Prostate gland (tissue), 2 donors: Measurements from ENCODE around the gene IQCC. TPM values are rescaled to one million over a fixed set of nuclear protein-coding genes. Genes with fewer than 3 reads are reported as not detected.
A peak's percentile ranks its signal among the peaks of the same experiment; 100 is the strongest.

Source experiments
- DNase-seq: peaks from one replicate; pipeline ENCODE4 v3.0.0-alpha.2; 2019; ENCODE audit warnings: low spot score
- H3K27ac ChIP-seq, 2 donors: fragments of 200-600 bp; sonication (generic); 2 replicates each; pipeline ENCODE4 v1.5.1; 2017 to 2019
- H3K27me3 ChIP-seq: fragments of 200-600 bp; sonication (generic); replicated peaks from 2 replicates; pipeline ENCODE4 v1.5.1; 2019; ENCODE audit not compliant: insufficient read depth
- H3K36me3 ChIP-seq, 2 donors: fragments of 200-600 bp; sonication (generic); 1 replicate in 1 of 2; 2 replicates in 1 of 2; pipeline versions ENCODE4 v1.5.1 to v1.8.1; 2017 to 2019
- H3K4me1 ChIP-seq: fragments of 200-600 bp; sonication (generic); replicated peaks from 2 replicates; pipeline ENCODE4 v1.5.1; 2019
- H3K4me3 ChIP-seq, 2 donors: fragments of 200-600 bp; sonication (generic); 2 replicates each; pipeline ENCODE4 v1.5.1; 2017 to 2019
- H3K9me3 ChIP-seq: fragments of 200-600 bp; sonication (generic); 2 replicates; pipeline ENCODE4 v1.5.1; 2017
- CTCF ChIP-seq, 4 experiments: fragments of 200-600 bp in 2 of 4; fragments of 450-650 bp in 2 of 4; sonication (generic) in 2 of 4; IDR thresholded peaks; 1 replicate in 3 of 4; 2 replicates in 1 of 4; pipeline ENCODE4 v1.5.1; 2016 to 2019; ENCODE audit warnings: antibody characterized with exemption in 4 of 4, mild to moderate bottlenecking in 2 of 4, moderate library complexity in 2 of 4
- POLR2A ChIP-seq: fragments of 450-650 bp; IDR thresholded peaks from one replicate; pipeline ENCODE4 v1.6.1; 2016; ENCODE audit warnings: antibody characterized with exemption, mild to moderate bottlenecking
- POLR2AphosphoS5 ChIP-seq: sonication (generic); formaldehyde crosslinking; IDR thresholded peaks from one replicate; pipeline ENCODE4 v1.6.1; 2017; ENCODE audit warnings: antibody characterized with exemption
- WGBS: methylation state at CpG from one replicate; pipeline ENCODE4 v1.1.5; 2018; 5-methylcytosine and 5-hydroxymethylcytosine counted together
- intact Hi-C: fragments of 100-400 bp; cut with DNase I; formaldehyde crosslinking; loops from one replicate; pipeline ENCODE4 v1.14.2; 2022
- total RNA-seq, 2 donors: library from RNA; depleted of rRNA; stranded (reverse); fragments of >200 nt; gene quantifications; one replicate each; pipeline ENCODE4 v1.1.0, GENCODE V29; 2016

The IQCC gene
- total RNA-seq, 2 donors from 2014 or later: 5.2 to 5.6 TPM

- Histone ChIP-seq H3K4me1 (no peaks in the 10 kb centered on the region), H3K9me3 (no peaks in the 10 kb centered on the region), H3K4me3 (no peak overlapping the region), H3K27me3 (no peaks in the 10 kb centered on the region), H3K27ac (no peak overlapping the region), H3K36me3 (peaks cover 4 to 12% of the 10 kb centered on the region in 2 donors)
- intact Hi-C loops: no loop called here
- TF ChIP-seq POLR2AphosphoS5 (no peak), CTCF (IDR thresholded peaks at IDR 0.05) (no peak), POLR2A (no peak)
- DNase-seq: no peak
- WGBS: 96% methylated on average over 1 of the region's 1 CpG
Observed at GRCh38 chr1:32172621-32173245, 32.7 kb upstream of the IQCC start.

DNA sequence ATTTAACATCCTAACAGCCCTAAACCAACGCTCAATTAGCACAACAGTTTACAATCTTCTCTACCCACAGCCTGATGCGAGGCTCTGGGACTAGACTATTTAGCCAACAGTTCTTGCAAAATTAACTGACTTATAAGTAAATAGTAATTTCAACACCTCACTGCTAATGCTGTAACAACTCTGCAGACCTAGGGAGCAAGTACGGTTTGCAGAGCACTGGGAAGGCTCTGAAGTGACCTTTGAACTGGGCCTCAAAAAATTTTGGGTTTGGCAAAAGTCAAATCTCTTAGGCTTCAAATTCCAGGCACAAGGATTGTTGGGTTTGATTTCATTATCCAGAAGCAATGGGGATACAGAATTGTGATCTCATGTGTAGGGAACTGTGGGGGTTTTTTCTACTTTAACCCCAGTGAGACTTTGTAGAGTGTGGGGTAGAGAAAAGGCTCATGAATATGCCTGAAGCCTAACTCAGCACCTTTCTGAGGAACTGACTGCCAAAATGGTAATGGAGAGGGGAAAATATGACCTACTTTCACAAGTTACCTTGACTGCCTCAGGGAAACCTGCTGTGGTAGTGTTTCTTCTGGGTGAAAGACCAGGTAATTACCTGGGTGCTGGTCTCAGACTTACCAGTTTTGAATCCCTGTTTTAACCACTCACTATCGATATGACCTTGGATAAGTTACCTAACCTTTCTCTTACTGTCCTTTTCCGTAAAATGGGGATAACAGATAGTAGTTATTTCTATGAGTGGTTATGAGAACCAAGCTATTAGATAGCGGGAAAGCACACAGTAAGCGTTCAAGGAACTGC lies 26.9 kb upstream of the IQCC start:
- WGBS: 83% methylated on average over 7 of the region's 7 CpGs
- TF ChIP-seq POLR2A (no peak), POLR2AphosphoS5 (no peak), CTCF (IDR thresholded peaks at IDR 0.05) (no peak)
- no peak overlapping the region for H3K4me3 ChIP-seq
- no peaks in the 10 kb centered on the region for H3K36me3 ChIP-seq
- H3K27ac ChIP-seq: peak overlapping the region; percentile 87 to 89
- DNase-seq: no peak
- no peaks in the 10 kb centered on the region for H3K27me3 ChIP-seq
- H3K4me1 ChIP-seq: no peaks in the 10 kb centered on the region
- intact Hi-C loops: no loop called here
- no peaks in the 10 kb centered on the region for H3K9me3 ChIP-seq

- H3K9me3 ChIP-seq: no peaks in the 10 kb centered on the region
- TF ChIP-seq POLR2AphosphoS5 (no peak), CTCF (IDR thresholded peaks at IDR 0.05) (no peak), POLR2A (no peak)
- 6% methylated on average over 7 of the region's 7 CpGs for WGBS
- no peaks in the 10 kb centered on the region for H3K36me3 ChIP-seq
- no peak for DNase-seq
- no peaks in the 10 kb centered on the region for H3K4me1 ChIP-seq
- peak overlapping the region; percentile 87 to 89 for H3K27ac ChIP-seq
- intact Hi-C loops: no loop called here
- H3K4me3 ChIP-seq: peak overlapping the region; percentile 57 to 59
- H3K27me3 ChIP-seq: no peaks in the 10 kb centered on the region
Observed at GRCh38 chr1:32179193-32179442, 26.4 kb upstream of the IQCC start.

- peak within 1 kb of the TSS; percentile 57 to 59 for H3K4me3 ChIP-seq
- WGBS: under 1% methylated on average over 42 of the region's 79 CpGs
- H3K27me3 ChIP-seq: no peaks in the 10 kb centered on the region
- H3K36me3 ChIP-seq: no peaks in the 10 kb centered on the region
- H3K27ac ChIP-seq: peak within 1 kb of the TSS; percentile 87 to 89
- peak; percentile 90 for DNase-seq
- TF ChIP-seq POLR2A (peak; percentile 41), CTCF (IDR thresholded peaks at IDR 0.05) (peak in 2 of 4 experiments; percentile 7 to 16), POLR2AphosphoS5 (peak; percentile 90)
- intact Hi-C loops: loop anchor here (5.0 kb wide), 1 partner anchor 63 kb away; no protein-coding TSS in a partner anchor
- no peaks in the 10 kb centered on the region for H3K4me1 ChIP-seq
- H3K9me3 ChIP-seq: no peaks in the 10 kb centered on the region
Observed at GRCh38 chr1:32179443-32180185, 25.9 kb upstream of the IQCC start, which contains the start of gene TXLNA. TXLNA (plus strand) TSS chr1:32179675; CDS start chr1:32180346, 671 bp downstream.
